ENCODE measurements around the gene PSG4.

GRCh38 chr19:43152214-43152613, 53.2 kb downstream of the PSG4 start:
- TF ChIP-seq CTCF (IDR thresholded peaks at IDR 0.05) (no peak), POLR2A (IDR thresholded peaks at IDR 0.05) (no peak)

Data from esophagus squamous epithelium (tissue), 4 donors.